A549 treated with dexamethasone at 1 μM for 4 hours (cell line): ENCODE results near the gene RRP8. TPM values are rescaled to one million over a fixed set of nuclear protein-coding genes. Genes with fewer than 3 reads are reported as not detected.

ENCODE experiments used
- total RNA-seq: library from RNA; stranded (reverse); fragments of 200-300 nt; extraction: Qiagen RNA extraction; gene quantifications from 5 replicates; pipeline ENCODE4 v1.2.3, GENCODE V29; 2022

The RRP8 gene
- total RNA-seq: 27.3 to 32.5 TPM (median 29.9 TPM) in 5 replicates

GRCh38 chr11:6603287-6604080 is at the start of gene RRP8, which contains the start of gene ILK:
Gene RRP8 (minus strand): TSS chr11:6603616. CDS start chr11:6603502, 114 bp downstream.
Gene ILK (plus strand): TSS chr11:6603774. CDS start chr11:6604272, 498 bp downstream.

DNA sequence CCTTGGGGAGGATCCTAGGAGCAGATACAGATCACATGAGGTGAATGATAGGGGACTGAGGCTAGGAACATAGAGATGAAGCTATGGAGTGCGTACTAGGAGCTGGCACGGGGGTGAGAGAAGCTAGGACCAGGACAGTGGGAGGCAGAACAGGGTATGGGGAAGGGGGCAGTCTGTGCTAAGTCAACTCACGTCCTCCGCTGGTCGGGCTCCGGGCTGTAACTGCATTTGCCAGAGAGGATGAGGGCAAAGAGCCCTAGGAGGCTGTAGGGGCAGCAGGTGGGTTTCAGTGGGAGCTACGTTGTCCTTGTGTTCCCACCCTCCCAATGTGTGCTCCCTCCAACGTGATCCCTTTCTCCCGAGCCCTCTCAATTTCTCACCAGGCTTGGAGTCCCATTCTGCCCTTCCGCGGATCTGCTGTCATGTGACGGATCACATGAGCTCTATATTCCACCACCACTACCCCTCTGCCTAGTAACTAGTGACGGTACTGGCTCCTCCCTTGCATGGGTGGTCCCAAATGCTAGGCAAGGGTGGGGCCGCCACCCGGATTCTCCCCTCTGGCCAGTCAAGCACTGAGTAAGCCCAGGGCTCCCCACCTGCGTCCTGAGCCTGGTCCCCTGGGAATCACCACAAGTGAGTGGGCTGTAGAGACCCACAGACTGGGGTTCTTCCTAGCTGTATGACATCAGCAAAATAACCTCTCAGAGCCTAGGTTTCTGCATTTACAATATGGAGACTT is 15.8 kb upstream of the RRP8 start, which contains the start of gene TPP1:
TSS of gene TPP1 (minus strand) at position 419 of the 742 bp plus-strand sequence. CDS start at position 397, 22 bp downstream.

GRCh38 chr11:6612213-6613041 is 9.0 kb upstream of the RRP8 start, which contains the start of gene TAF10:
Gene TAF10 (minus strand): TSS chr11:6612216. CDS start chr11:6612189, 27 bp downstream.

Other genes starting within 250 kb of the RRP8 start
- 9.1 to 11.5 TPM (median 10.3 TPM) in 5 replicates for gene SMPD1, start 213.1 kb downstream of the RRP8 start, total RNA-seq
- gene APBB1, start 184.5 kb downstream of the RRP8 start, total RNA-seq: 16.5 to 19.3 TPM (median 17.6 TPM) in 5 replicates
- gene HPX, start 162.6 kb downstream of the RRP8 start, total RNA-seq: 0.31 to 0.55 TPM (median 0.40 TPM) in 5 replicates
- gene TRIM3, start 129.7 kb downstream of the RRP8 start, total RNA-seq: 11.8 to 22.6 TPM (median 18.1 TPM) in 5 replicates
- 48.7 to 56.6 TPM (median 52.4 TPM) in 5 replicates for gene ARFIP2, start 122.3 kb downstream of the RRP8 start, total RNA-seq
- gene TIMM10B, start 122.1 kb downstream of the RRP8 start, total RNA-seq: 23.3 to 27.0 TPM (median 25.8 TPM) in 5 replicates
- gene DNHD1, start 106.3 kb downstream of the RRP8 start, total RNA-seq: 1.6 to 3.0 TPM (median 2.5 TPM) in 5 replicates
- gene ILK, start 158 bp upstream of the RRP8 start, total RNA-seq: 97.1 to 120 TPM (median 118 TPM) in 5 replicates
- 208 to 263 TPM (median 228 TPM) in 5 replicates for gene TAF10, start 8.6 kb upstream of the RRP8 start, total RNA-seq
- 36.1 to 51.4 TPM (median 50.6 TPM) in 5 replicates for gene TPP1, start 15.8 kb upstream of the RRP8 start, total RNA-seq
- gene DCHS1, start 52.2 kb upstream of the RRP8 start, total RNA-seq: 0.07 to 0.15 TPM (median 0.09 TPM) in 5 replicates
- 79.3 to 116 TPM (median 95.2 TPM) in 5 replicates for gene MRPL17, start 79.7 kb upstream of the RRP8 start, total RNA-seq
- 0.05 to 0.08 TPM (median 0.05 TPM) in 3 of 5 replicates, not detected in the others for gene OR2AG2, start 168.4 kb upstream of the RRP8 start, total RNA-seq
- gene OR2AG1, start 179.4 kb upstream of the RRP8 start, total RNA-seq: not detected in 5 replicates
- not detected in 5 replicates for gene OR6A2, start 196.1 kb upstream of the RRP8 start, total RNA-seq
- gene OR10A5, start 242.1 kb upstream of the RRP8 start, total RNA-seq: not detected in 5 replicates